GM21423 (cell line): ENCODE results near the gene TTC28.

Experiments
- ATAC-seq: cut with Tn5 transposase; IDR thresholded peaks from one replicate; pipeline ENCODE4 v1.9.1; 2021; ENCODE audit warnings: mild to moderate bottlenecking, moderate library complexity; ENCODE audit not compliant: unreplicated experiment

The TTC28 gene

DNA sequence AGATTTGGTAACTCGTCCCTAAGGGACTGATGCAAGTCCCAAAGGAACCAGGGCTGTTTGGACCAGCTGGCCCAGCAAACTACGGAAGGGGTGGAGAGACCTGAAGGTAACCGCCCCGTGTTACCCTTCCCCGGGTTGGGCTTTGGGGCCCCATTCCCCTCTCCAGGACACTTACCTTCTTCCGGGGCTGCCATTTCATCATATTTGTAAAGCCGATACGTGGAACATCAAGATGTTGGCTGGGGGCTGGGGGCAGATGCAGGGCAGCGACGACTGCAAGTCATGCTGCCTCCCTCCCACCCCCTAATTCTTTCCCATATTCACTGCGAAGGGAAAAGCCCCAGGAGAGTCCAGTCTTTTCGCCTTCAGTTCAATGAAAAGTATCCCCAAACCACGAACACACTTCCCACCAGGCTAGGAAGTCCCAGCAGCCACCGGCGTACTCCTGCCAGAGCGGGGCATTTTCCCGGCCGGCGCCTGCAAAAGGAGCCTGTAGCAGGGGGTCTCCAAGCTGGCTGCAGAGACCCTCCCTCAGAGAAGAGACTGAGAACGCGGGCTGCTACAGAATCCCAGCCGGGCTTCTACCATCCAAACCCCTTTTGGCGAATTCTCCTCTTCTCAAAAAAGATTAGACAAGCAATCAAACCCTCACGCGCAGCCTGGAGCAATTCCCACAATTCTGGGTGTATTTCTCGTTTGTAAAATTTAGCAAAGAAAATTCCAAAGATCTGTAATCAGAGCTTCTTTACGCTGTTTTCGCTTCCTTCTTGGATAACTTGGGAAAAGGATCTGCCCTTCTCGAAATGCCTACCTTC is 236.7 kb downstream of the TTC28 start:
- no peak for ATAC-seq

GRCh38 chr22:28442264-28442710 is 237.4 kb downstream of the TTC28 start:
- ATAC-seq, result no peak

GRCh38 chr22:28441720-28442263 is 237.8 kb downstream of the TTC28 start:
- ATAC-seq, result no peak

DNA sequence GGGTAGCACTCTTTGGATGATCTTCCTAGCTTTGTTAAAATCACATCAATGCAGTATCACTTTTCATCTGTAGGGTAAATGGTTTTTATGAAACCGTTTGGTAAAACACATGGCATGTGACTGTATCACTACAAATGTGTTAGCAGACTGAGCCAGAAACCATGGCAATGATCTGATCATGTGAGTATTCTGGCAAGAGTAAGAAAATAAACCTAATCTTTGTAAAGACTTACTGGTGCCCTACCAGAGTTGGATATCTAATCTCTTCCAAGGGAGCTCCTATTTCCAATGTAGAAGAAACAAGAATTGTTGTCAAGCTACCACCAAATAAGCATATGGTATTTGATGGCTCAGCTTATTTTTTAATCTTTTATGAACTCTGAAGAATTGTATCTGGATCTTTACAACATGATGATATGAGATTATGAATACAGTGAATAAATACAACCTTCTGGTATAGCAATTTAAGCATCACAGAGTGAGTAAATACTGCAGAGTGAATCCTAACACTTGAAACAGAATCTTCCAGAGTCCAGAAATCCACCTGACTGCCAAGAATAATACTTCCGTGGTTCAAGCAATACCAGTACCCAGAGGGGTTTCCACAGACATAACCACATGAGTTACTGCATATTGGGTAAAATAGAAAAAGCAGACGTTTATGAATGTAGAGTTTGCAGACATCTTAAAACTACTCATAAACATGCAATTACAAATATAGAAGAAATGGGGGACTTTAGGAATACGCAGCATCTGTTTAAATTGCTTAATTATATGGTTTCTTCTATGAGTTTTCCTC is 238.8 kb downstream of the TTC28 start:
- no peak for ATAC-seq

DNA sequence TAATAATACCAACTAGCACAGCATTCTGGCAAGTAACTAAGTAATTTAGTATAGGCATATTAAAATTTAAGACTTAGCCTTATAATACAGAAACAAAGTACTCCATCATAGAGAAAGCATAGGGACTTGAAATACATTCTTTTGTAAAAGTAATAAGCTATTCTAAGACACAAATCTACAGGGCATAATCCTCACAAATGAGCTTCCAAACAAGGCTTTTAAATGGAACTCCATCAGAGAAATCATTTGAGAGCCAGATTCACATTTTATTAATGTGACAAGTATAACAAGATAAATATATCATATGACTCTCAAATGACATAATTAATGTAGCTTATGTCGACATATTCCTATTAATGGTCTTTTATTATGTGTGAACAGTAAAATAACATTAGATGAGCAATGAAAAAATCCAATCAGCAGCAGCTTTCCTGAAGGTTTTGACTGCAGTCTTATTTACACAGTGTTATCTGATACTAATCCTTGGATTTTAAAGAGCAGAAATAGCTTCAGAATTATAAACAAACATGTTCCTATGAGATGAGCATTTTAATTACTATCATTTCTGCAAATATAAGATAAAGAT is 241.4 kb downstream of the TTC28 start:
- ATAC-seq, result no peak

DNA sequence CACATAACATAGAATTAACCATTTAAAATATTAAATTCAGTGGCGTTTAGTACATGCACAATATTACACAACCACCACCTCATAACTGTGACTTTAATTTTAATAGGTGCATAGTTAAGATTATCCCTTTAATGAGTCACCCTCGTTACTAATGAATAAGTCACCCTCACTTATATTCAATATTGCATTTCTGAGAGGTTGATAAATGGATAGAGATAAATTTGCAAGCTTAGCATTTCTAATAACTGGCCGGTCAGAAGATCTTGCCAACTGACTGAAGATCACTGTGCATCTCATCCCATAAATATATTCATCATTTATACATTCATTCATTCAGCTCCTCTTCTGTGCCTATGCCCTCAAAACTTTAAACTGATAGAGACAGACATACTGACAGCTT is 243.7 kb downstream of the TTC28 start:
- no peak for ATAC-seq

DNA sequence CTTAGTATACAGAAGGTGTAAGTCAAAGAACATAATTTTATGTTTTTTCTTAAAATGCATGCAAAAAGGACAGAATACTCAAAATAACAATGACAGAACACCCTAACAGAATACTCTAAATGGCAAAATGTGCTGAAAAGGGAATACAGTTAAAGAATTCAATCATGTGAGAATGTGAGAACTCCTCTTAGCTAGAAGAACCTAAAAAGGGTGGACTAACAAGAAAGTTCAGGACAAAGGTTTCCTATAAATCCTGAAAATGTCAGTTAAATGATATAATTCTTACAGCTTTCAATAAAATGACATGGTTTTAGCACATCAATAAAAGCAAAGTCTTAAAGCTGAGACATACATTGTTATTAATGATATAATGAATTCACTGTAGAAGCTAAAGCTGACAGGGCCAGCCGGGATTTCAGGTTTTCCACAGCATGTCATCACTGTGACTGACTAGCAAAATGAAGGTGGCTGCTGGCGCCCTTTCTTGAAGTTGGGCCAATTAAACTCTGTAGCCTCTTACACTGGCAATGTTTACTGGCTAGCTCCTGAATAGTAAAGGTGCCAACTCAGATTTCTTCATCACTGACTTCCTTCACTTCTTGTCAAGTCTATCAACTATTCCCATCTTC is 244.4 kb downstream of the TTC28 start:
- ATAC-seq, result no peak

GRCh38 chr22:28430466-28431025 is 249.1 kb downstream of the TTC28 start:
- no peak for ATAC-seq

GRCh38 chr22:28429711-28430110 is 249.9 kb downstream of the TTC28 start:
- ATAC-seq, result no peak

- ATAC-seq, result no peak
Measured at GRCh38 chr22:28428271-28428670, 251.4 kb downstream of the TTC28 start.

DNA sequence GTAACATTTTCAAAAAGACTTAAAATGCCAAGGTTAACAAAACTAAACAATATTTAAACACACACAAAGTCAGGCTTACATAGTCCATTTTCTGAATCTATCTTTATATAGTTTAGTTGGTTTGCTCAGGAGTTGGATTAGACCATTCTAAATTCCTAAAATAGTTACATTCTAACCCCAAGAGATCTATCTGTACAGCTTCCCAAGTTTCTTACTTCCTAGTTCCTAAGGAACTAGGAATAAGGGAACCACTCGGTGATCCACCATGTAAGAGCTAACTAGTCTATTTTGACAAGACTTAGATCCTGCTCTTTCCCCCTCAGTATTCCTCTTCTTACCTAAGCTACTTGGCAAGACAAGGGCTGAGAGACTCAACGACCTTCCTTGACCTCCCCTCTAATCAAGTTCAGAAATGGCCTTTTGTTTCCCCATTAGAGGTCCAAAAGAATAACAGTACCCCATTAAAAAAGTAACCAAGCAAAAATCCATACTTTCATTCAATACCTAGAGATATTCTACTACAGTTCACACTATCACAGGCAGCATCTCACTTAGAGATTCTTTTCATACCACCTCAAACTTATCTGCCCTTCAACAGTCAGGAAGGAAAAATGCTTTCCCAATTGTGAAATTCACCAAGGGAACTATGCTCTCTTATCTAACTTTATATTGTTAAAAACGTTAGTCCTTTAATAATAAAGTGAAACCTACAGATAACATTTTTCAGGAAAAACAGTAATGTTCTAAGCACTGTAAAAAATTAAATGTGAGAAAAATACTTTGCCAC is 253.1 kb downstream of the TTC28 start:
- ATAC-seq, result no peak

- no peak for ATAC-seq
Measured at GRCh38 chr22:28425211-28425610, 254.4 kb downstream of the TTC28 start.

GRCh38 chr22:28424427-28425080 is 255.1 kb downstream of the TTC28 start:
- ATAC-seq, result no peak

DNA sequence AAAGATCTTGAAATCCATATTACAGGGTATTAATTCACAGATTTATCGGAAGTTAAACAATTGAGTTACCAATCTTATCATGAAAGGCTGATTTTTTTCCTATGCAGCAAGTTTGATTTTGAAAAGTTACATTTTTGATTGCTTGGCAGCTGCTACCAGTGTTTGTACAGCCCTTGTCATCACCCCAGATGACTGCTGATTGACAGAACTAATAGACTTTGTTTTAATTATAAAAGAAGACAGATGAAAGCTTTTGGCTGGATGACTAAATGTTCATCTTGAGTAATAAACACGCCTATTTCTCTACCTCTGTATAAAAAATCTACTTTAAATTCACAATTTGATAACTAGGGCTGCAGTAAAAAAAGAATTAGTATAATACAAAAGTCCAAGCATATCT is 259.7 kb downstream of the TTC28 start:
- no peak for ATAC-seq

DNA sequence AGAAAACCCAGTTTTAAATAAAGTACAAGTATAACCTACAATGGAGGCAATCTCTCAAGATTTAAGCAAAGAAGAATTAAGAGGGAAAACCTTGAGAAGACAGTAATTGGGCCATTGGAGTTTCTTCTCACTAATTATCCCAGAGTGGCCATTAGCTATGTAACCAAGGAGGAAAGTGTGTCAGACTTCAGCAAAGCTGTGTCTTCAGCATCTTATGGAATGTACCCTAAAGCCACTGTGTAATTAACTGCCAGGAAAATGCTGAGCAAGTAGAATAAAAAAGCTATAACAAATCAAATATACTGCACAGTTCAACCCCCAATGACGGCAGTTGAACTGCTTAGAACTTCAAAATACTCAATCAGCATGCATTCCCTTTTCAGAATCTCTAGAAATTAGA is 261.6 kb downstream of the TTC28 start:
- ATAC-seq, result no peak

DNA sequence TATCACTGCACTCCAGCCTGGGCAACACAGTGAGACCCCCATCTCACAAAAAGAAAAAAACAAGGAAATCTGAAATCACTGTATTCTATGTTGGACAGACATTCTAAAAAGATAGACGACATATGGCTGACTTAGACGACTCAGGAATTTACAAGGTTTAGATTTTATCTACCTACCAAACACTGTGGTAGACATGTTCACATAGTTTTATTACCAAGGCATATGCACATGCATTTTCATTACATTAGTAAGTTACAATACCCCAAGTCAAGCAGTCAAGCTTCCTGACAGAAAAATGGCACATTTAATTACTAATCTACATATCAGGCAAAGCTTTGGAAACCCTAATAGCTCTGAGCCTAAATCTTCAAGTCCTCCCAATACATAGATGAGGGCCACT is 262.2 kb downstream of the TTC28 start:
- ATAC-seq, result no peak

DNA sequence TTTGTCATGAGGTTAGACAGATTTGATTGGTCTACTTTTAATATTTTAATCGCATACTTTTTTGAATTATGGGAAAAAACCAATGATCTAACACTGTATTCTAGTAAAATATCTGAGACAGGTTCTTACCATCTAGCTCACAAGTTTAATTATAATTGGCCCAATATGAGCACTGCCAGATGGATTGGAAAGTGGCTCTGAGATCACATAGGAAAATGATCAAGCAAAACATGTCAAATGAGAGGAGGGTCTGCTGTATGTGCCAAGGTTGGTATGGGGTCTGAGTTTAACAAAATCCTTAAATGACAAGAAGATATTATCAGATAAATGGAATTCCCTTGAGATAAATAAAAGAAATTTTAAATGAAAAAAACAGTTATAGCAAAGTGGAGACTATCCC is 264.7 kb downstream of the TTC28 start:
- ATAC-seq, result no peak

GRCh38 chr22:28413612-28414399 is 265.8 kb downstream of the TTC28 start:
- ATAC-seq, result no peak

GRCh38 chr22:28412109-28412508 is 267.5 kb downstream of the TTC28 start:
- no peak for ATAC-seq
